ENCODE data around the gene HLCS.

- TF ChIP-seq POLR2A (IDR thresholded peaks at IDR 0.05; ENCODE audit: low read depth, low read length) (no peak), POLR2AphosphoS5 (IDR thresholded peaks at IDR 0.05; ENCODE audit: low read depth, low read length) (no peak), TAF1 (IDR thresholded peaks at IDR 0.05; ENCODE audit: borderline replicate concordance, low read depth, low read length) (no peak)
Observed at GRCh38 chr21:36916718-36917117, 49.8 kb downstream of the HLCS start.

All from GM12892 (cell line).